ENCODE measurements around the gene NFAT5.
"Not testable (repeated sequence)": the region's sequence is repeated elsewhere in the genome, so short reads cannot be mapped to it uniquely, and the experiment has no call there.

The NFAT5 gene

GRCh38 chr16:69595127-69596036 is 29.6 kb downstream of the NFAT5 start:
- DNase-seq (ENCODE audit: low spot score), result no peak

GRCh38 chr16:69596801-69597200 is 31.0 kb downstream of the NFAT5 start:
- no peak for DNase-seq (ENCODE audit: low spot score)

GRCh38 chr16:69598045-69598444 is 32.3 kb downstream of the NFAT5 start:
- no peak for DNase-seq (ENCODE audit: low spot score)

- no peak for DNase-seq (ENCODE audit: low spot score)
Measured at GRCh38 chr16:69599731-69600130, 34.0 kb downstream of the NFAT5 start.

- DNase-seq (ENCODE audit: low spot score), result no peak
Measured at GRCh38 chr16:69600202-69600601, 34.4 kb downstream of the NFAT5 start.

DNA sequence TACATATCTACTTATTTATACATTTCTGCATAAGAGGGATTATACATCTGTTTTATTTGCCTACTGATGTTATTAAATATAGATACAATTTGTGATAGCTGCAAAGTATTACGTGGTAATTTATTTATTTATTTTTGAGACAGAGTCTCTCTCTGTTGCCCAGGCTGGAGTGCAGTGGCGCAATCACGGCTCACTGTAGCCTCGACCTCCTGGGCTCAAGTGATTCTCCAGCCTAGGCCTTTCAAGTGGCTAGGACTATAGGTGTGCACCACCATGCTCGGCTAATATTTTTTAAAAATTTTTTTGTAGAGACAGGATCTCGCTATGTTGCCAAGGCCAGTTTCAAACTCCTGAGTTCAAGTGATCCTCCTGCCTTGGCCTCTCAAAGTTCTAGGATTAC is 35.5 kb downstream of the NFAT5 start:
- no peak for DNase-seq (ENCODE audit: low spot score)

DNA sequence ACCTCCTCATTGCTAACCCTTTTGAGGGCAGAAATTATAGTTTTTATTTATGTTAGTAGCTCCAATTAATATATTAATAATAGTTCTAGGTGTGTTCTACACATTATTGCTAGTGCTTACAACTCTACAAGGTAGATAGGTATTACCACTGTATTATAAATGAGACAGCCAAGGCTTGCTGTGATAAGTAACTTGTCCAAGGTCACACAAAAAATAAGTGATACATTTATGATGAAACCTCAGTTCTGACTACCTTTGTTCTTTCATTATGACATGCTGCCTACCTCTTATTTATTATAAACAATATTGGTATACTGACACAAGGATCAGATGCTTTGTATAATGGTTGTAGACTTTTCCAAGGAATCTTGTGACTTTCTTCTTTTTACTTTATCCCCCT is 41.2 kb downstream of the NFAT5 start:
- no peak for DNase-seq (ENCODE audit: low spot score)

DNA sequence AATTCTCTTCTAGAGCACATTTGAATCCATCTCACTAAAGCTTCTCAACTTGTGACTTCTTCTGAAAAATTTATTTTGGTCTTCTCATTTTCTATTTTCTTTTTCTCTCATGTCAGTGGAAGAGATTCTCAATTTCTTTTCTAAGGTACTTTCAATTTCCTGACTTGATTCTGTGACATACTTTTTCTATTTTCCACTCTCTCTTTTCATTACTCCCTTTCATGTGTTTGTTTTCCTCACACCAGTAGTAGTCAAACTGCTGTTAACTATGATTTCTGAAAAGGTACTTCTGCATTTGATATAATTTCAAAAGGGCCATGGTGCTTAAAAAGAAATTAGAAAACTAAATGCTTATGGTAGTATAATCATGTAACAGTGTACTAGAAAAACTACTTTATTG is 41.9 kb downstream of the NFAT5 start:
- DNase-seq (ENCODE audit: low spot score), result no peak

- no peak for DNase-seq (ENCODE audit: low spot score)
Measured at GRCh38 chr16:69610356-69610755, 44.6 kb downstream of the NFAT5 start.

- DNase-seq (ENCODE audit: low spot score), result no peak
Measured at GRCh38 chr16:69611103-69611640, 45.4 kb downstream of the NFAT5 start.

- DNase-seq (ENCODE audit: low spot score), result peak; percentile 58
Measured at GRCh38 chr16:69613378-69614154, 47.8 kb downstream of the NFAT5 start.

- DNase-seq (ENCODE audit: low spot score), result no peak
Measured at GRCh38 chr16:69615528-69615927, 49.8 kb downstream of the NFAT5 start.

DNA sequence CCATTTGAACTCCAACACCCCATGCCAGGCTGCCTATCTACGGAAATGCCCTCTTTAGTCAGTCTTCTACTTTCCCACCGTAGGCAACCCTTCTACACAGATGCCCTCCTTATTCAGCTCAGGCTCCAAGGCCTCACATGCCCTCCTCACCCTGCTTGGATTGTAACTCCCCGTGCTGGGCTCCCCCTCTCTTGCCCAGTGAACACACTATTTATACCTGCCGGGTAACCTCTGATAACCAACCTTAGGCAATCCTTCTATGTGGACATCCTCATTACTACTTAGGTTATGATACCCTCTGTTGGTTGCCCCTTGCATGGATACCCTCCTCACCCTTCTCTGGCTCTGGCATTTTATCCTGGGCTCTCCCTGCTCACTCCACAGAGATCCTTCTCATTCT is 50.3 kb downstream of the NFAT5 start:
- DNase-seq (ENCODE audit: low spot score), result no peak

DNA sequence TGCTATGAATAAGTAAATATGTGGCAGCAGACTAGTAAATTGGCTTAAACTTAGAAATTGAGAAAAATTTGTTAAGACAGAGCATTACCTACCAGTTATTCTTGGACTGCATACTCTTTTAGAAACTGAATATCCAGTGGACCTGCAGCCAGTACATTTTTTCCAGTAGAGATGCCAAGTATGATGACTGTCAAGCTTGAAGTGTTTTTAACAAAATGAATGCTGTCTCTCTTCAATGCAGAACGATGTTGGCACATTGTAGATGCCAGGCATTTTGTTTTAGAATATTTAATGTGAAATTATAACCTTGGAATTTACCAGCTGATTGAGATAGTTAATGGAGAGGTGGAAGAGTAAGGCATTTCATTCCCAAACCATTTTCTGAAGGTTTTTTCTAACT is 52.5 kb downstream of the NFAT5 start:
- DNase-seq (ENCODE audit: low spot score), result no peak

GRCh38 chr16:69618721-69619120 is 53.0 kb downstream of the NFAT5 start:
- DNase-seq (ENCODE audit: low spot score), result no peak

DNA sequence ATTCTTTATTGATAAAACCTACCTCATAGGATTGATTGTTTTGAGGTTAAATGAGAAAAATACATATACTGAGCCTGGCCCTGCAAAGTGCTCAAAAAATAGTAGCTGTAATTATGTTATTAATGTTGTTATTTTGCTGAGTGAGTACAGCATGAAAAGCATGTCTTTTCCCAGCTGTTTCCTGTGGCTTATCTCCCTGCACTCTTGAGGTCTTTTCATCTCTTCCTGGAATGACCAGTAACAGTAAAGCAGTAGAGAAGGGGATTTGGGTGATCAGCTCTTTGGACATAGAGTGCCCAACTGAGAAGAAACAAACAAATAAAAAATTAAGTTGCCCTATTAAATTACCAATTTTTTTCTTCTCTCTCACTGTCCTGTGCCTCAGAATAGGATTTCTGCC is 53.7 kb downstream of the NFAT5 start:
- no peak for DNase-seq (ENCODE audit: low spot score)

GRCh38 chr16:69620573-69620972 is 54.8 kb downstream of the NFAT5 start:
- DNase-seq (ENCODE audit: low spot score), result no peak

GRCh38 chr16:69621225-69621624 is 55.5 kb downstream of the NFAT5 start:
- DNase-seq (ENCODE audit: low spot score), result no peak

DNA sequence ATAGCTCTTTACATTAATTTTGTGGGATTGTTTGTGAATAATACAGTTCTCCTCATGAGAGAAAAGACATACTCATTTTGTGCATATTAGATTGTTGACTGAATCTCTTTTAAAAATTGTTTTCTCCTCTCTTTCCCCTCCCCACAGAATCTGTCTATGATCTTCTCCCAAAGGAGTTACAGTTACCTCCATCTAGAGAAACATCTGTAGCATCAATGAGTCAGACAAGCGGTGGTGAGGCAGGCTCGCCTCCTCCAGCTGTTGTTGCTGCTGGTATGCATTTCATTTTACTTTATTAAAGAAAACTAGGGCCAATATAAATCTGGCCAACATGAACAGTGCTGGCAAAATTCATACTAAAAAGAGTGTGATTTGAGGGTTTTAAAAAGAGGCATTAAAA is 60.5 kb downstream of the NFAT5 start:
- DNase-seq (ENCODE audit: low spot score), result no peak

DNA sequence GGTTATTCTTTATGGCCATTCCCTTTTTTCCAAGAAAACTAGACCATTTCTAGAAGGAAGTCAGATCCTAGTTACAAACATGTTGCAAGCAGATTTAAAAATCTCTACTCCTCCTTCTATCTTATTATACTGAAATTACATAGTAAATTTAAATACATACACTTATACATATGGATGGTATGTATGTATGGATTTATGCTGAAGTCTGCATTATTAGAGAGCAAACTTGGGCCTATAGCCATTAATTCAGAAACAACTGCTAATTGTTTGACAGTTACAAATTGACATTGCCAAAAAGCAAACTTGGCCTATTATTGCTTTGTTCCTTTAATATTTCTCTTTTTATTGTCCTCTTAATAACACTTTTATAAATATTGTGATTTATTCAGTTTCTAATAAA is 67.1 kb downstream of the NFAT5 start:
- no peak for DNase-seq (ENCODE audit: low spot score)

GRCh38 chr16:69633375-69633774 is 67.6 kb downstream of the NFAT5 start:
- DNase-seq (ENCODE audit: low spot score), result no peak

- not testable (repeated sequence) for DNase-seq (ENCODE audit: low spot score)
Measured at GRCh38 chr16:69636563-69637146, 70.9 kb downstream of the NFAT5 start.
